ENCODE data around the gene CLK1.

CLK1 gene

DNA sequence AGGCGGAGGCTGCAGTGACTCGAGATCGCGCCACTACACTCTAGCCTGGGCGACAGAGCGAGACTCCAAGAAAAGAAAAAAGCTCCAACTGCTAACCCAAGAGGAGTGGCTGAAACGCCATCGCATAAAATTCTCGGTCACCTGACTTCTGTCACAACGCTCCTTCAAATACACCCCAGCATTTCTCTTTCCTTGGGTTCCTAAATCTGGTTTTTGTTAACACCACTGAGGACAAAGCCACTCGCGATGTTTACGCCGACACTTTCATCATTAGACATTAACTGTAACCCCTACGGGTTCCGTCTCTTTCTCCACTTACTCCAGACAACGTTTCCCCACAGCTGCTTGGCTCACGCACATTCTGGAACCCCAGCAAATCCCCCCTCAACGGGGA, 679 bp downstream of the CLK1 start:
- TF ChIP-seq, protein P1, sequence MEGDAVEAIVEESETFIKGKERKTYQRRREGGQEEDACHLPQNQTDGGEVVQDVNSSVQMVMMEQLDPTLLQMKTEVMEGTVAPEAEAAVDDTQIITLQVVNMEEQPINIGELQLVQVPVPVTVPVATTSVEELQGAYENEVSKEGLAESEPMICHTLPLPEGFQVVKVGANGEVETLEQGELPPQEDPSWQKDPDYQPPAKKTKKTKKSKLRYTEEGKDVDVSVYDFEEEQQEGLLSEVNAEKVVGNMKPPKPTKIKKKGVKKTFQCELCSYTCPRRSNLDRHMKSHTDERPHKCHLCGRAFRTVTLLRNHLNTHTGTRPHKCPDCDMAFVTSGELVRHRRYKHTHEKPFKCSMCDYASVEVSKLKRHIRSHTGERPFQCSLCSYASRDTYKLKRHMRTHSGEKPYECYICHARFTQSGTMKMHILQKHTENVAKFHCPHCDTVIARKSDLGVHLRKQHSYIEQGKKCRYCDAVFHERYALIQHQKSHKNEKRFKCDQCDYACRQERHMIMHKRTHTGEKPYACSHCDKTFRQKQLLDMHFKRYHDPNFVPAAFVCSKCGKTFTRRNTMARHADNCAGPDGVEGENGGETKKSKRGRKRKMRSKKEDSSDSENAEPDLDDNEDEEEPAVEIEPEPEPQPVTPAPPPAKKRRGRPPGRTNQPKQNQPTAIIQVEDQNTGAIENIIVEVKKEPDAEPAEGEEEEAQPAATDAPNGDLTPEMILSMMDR (IDR thresholded peaks at IDR 0.05; ENCODE audit: low read depth, low read length): no peak
- no peak for DNase-seq (ENCODE audit: extremely low read depth, low read depth)

DNA sequence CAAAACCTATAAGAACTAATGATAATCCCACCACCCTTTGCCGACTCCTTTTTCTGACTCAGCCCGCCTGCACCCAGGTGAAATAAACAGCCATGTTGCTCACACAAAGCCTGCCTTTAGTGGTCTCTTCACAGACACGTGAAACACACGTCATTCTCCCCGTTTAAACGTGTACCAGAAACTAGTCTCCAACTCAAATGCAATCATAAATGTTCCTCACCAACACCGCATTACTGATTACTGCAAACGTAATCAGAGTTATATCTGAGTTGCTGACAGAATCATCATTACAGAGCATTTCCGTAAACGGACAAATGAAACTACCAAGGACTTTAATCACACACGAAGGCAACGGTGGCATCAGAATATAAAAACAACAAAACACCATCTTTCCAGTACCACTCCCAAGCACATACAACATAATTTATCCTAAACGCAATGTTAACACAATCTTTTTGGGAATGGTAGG, 1.9 kb downstream of the CLK1 start:
- TF ChIP-seq, protein P1 (IDR thresholded peaks at IDR 0.05; ENCODE audit: low read depth, low read length): no peak
- DNase-seq (ENCODE audit: extremely low read depth, low read depth): no peak

GRCh38 chr2:200861617-200862155, 2.8 kb downstream of the CLK1 start:
- TF ChIP-seq, protein P1 (IDR thresholded peaks at IDR 0.05; ENCODE audit: low read depth, low read length): no peak
- DNase-seq (ENCODE audit: extremely low read depth, low read depth): no peak

- TF ChIP-seq, protein P1 (IDR thresholded peaks at IDR 0.05; ENCODE audit: low read depth, low read length): no peak
- DNase-seq (ENCODE audit: extremely low read depth, low read depth): no peak
These were observed 4.2 kb downstream of the CLK1 start for GRCh38 chr2:200860092-200860795.

- TF ChIP-seq, protein P1 (IDR thresholded peaks at IDR 0.05; ENCODE audit: low read depth, low read length): no peak
- DNase-seq (ENCODE audit: extremely low read depth, low read depth): no peak
These were observed 7.7 kb downstream of the CLK1 start for GRCh38 chr2:200856806-200857205.

GRCh38 chr2:200852605-200853004, 11.9 kb downstream of the CLK1 start:
- DNase-seq (ENCODE audit: extremely low read depth, low read depth): no peak
- TF ChIP-seq, protein P1 (IDR thresholded peaks at IDR 0.05; ENCODE audit: low read depth, low read length): no peak

GRCh38 chr2:200851398-200852248, 12.8 kb downstream of the CLK1 start:
- TF ChIP-seq, protein P1 (IDR thresholded peaks at IDR 0.05; ENCODE audit: low read depth, low read length): no peak
- no peak for DNase-seq (ENCODE audit: extremely low read depth, low read depth)
